Colonic mucosa (tissue), 4 donors: Measurements from ENCODE around the gene MT1E. TPM values are rescaled to one million over a fixed set of nuclear protein-coding genes. Genes with fewer than 3 reads are reported as not detected.

Experiments
- DNase-seq: peaks from one replicate; pipeline ENCODE4 v3.0.0-alpha.2; 2020
- H3K27ac ChIP-seq: fragments of 200-600 bp; one replicate; pipeline ENCODE4 v1.8.0; 2021
- H3K27me3 ChIP-seq: fragments of 200-600 bp; one replicate; pipeline ENCODE4 v1.8.0; 2021
- H3K36me3 ChIP-seq: fragments of 200-600 bp; one replicate; pipeline ENCODE4 v1.8.0; 2021
- H3K4me1 ChIP-seq: fragments of 200-600 bp; one replicate; pipeline ENCODE4 v1.8.0; 2021; ENCODE audit warnings: mild to moderate bottlenecking
- H3K4me3 ChIP-seq: fragments of 200-600 bp; one replicate; pipeline ENCODE4 v1.8.0; 2021
- H3K9ac ChIP-seq, 2 donors: one replicate each; pipeline ENCODE4 v1.7.0; 2013; ENCODE audit warnings: control low read depth in 2 of 2, low read depth in 2 of 2, low read length in 2 of 2
- H3K9me3 ChIP-seq: fragments of 200-600 bp; one replicate; pipeline ENCODE4 v1.8.0; 2021
- CTCF ChIP-seq: fragments of 200-600 bp; IDR thresholded peaks from one replicate; pipeline ENCODE4 v1.8.0; 2022; ENCODE audit warnings: antibody characterized with exemption, mild to moderate bottlenecking
- intact Hi-C: fragments of 100-400 bp; cut with DNase I; formaldehyde crosslinking; loops from one replicate; pipeline ENCODE4 v1.14.1; 2022
- total RNA-seq, 2 donors: library from RNA; stranded (reverse); fragmentation: NEBNext Ultra II Directional in 1 of 2; extraction: Animal tissue kit (Norgen Biotek cat#: 25700) in 1 of 2; gene quantifications; one replicate each; pipeline ENCODE4 v1.2.1, GENCODE V29; 2021
- donor health status: healthy.
- donor health status: DM: no; HTN: no; CAD: no.
- donor health status: DM: no; HTN: no; CAD: no.

MT1E gene
- total RNA-seq, 2 donors from 2014 or later: 251 to 359 TPM

GRCh38 chr16:56623637-56624036 lies 1.9 kb upstream of the MT1E start:
- Histone ChIP-seq H3K36me3 (no peaks in the 10 kb centered on the region), H3K4me3 (no peak overlapping the region), H3K4me1 (peaks cover 3% of the 10 kb centered on the region), H3K9me3 (no peaks in the 10 kb centered on the region), H3K9ac (no peak overlapping the region), H3K27me3 (no peaks in the 10 kb centered on the region), H3K27ac (no peak overlapping the region)
- DNase-seq: no peak
- intact Hi-C loops: no loop called here
- no peak for TF ChIP-seq CTCF

- intact Hi-C loops: no loop called here
- H3K27ac ChIP-seq: peak overlapping the region; percentile 86
- H3K4me3 ChIP-seq: peak overlapping the region; percentile 79
- H3K27me3 ChIP-seq: no peaks in the 10 kb centered on the region
- H3K9me3 ChIP-seq: no peaks in the 10 kb centered on the region
- peaks cover 3% of the 10 kb centered on the region for H3K4me1 ChIP-seq
- peak overlapping the region; percentile 89 to 100 for H3K9ac ChIP-seq
- no peak for TF ChIP-seq CTCF
- no peaks in the 10 kb centered on the region for H3K36me3 ChIP-seq
- peak; percentile 66 for DNase-seq
Observed at GRCh38 chr16:56625943-56626654, 518 bp downstream of the MT1E start.

GRCh38 chr16:56626685-56627084 lies 1.1 kb downstream of the MT1E start:
- Histone ChIP-seq H3K9me3 (no peaks in the 10 kb centered on the region), H3K9ac (peak overlapping the region in 1 of 2 donors; percentile 100), H3K36me3 (no peaks in the 10 kb centered on the region), H3K4me3 (peak overlapping the region; percentile 79), H3K4me1 (peaks cover 3% of the 10 kb centered on the region), H3K27ac (peak overlapping the region; percentile 86), H3K27me3 (no peaks in the 10 kb centered on the region)
- TF ChIP-seq CTCF: no peak
- no peak for DNase-seq
- intact Hi-C loops: no loop called here

GRCh38 chr16:56628486-56629350 lies 3.1 kb downstream of the MT1E start:
- no peak overlapping the region for H3K27ac ChIP-seq

GRCh38 chr16:56629531-56629930 lies 4.0 kb downstream of the MT1E start:
- Histone ChIP-seq H3K27me3 (peaks cover under 1% of the 10 kb centered on the region), H3K9me3 (no peaks in the 10 kb centered on the region), H3K4me1 (peaks cover 3% of the 10 kb centered on the region), H3K4me3 (no peak overlapping the region), H3K27ac (no peak overlapping the region), H3K36me3 (no peaks in the 10 kb centered on the region), H3K9ac (no peak overlapping the region)
- no peak for DNase-seq
- no peak for TF ChIP-seq CTCF
- intact Hi-C loops: no loop called here

More at GRCh38 chr16:56628486-56629350, 3.1 kb downstream of the MT1E start:
- H3K4me3 ChIP-seq: no peak overlapping the region
- intact Hi-C loops: no loop called here
- H3K36me3 ChIP-seq: no peaks in the 10 kb centered on the region
- H3K4me1 ChIP-seq: peaks cover 3% of the 10 kb centered on the region
- no peaks in the 10 kb centered on the region for H3K27me3 ChIP-seq
- DNase-seq: no peak
- no peak overlapping the region for H3K9ac ChIP-seq
- TF ChIP-seq CTCF: no peak
- H3K9me3 ChIP-seq: no peaks in the 10 kb centered on the region
